GM18526 (cell line): ENCODE data around the gene RPS6KA2.

Experiments used
- POLR2A ChIP-seq: IDR thresholded peaks from 3 replicates; pipeline ENCODE4 v1.6.1; 2011; ENCODE audit not compliant: insufficient read length; ENCODE audit errors: extremely low read depth

The RPS6KA2 gene

DNA sequence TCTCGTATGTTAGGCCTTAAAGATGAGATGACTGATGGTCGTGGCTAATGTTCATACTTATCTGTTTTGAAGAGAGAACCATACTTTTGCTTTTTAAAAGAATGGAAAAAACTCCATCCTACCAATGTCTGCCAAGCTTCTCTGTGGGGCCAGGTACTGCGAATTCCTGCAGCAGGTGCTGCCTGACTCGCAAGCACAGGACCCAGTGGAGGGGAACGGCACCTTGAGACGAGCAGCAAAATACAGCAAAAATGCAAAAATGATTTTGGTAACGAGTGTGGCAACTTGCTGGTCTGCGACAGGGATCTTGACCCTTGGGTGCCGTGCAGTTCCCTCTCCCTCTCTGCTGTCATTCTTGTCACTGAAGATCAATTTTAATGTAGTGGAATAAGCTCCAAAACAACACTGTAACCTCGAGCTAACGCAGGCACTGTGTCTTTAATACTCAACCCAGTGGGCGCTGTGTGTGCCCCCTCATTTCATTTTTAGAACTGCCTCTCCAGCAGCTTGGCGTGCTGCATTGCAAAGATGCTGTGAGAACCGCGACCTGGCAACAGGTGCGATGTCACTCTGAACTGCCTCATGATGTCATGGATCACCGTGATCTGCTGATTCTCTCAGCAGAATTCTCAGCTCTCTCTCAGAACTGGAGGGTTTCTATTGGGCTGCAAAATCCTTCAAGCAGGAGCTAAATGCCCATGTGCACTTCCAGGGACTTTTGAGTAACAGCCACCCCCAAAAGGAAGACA, 92.2 kb downstream of the RPS6KA2 start:
- TF ChIP-seq POLR2A: no peak

DNA sequence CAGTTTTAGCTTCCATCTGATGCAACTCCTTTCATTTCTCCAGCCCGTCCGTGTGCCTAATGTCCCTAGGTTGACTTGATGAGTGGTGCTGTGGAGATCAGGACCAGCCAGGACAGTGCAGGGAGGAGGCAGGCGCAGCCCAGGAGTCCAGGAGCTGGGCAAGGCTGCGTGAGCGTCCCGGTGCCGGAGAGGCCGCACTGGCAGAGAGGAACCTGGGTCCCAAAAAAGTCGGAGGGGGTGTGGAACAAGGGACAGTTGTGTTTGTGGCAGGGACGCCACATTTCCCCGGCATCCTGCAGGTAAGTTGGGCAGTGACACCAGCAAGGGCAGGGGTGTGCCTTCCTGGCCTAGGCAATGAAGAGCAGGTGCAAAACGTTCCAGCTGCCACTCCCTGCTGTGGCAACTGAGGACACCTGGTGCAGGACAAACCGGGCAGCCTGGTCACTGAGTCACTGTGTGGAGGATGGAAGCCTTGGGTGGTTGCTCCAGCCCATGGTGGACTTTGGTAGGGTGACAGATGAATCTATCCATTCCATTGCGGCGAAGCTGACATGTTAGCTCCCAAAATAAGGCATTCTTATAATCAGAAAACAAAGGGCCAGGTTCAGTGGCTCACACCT, 93.7 kb downstream of the RPS6KA2 start:
- TF ChIP-seq POLR2A: no peak

DNA sequence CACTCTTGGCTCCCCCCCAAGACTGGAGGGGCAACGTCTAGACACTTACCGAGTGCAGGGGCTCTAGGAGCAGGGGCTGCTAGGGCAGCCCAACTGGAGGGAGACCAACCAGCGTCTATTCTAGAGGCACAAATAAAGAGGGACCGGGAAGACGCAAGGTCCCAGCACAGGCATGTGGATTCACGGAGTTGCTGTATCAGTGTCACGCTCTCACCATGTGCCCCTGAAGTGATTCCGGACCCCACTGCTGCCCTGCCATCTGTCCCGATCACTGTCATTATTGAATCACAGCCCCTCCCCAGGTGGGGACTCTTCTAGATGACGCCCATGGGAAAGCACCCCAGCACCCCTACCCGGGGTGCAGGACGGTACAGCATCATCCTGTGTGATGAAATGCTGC, 94.7 kb downstream of the RPS6KA2 start:
- TF ChIP-seq POLR2A: no peak

DNA sequence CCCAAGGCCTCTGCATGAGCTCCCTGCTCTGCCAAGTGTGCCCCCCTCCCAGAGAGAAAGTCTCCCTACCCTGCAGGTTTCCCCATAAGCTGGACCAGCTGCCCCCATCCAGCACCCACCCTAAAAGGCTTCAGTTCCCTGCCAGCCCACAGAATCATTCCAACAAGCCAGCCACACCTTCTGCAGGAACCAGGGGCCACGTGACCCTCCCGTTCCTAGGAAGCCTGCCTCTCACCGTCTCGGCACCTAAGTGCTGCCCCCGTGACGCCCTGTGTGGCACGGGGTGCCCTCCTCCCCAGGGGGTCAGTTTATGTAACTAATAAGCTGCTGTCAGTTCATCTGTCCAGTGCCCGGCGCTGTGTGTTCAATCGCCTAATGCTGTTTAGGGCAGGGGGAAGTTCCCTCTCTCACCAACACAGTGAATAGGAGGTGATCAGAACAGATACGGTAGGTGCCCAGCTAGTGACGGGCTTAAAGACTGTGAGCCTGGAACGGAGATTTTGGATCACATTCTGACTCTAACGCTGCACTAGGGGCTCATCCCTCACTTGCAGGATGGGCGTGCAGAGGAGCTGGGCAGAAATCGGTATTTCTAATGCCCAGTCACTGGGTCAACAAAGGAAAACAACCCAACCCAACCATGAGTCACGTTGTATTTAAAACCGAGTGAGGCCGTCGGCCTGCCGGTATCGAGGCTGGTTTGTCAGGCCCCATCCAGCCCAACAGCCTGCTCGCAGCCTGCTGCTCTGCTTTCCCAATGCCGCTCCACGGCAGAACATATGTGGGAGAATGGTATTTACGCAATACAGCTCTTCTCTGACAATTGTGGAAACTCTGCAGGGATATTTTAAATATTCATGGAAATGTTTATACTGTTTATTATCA, 96.6 kb downstream of the RPS6KA2 start:
- TF ChIP-seq POLR2A: no peak

DNA sequence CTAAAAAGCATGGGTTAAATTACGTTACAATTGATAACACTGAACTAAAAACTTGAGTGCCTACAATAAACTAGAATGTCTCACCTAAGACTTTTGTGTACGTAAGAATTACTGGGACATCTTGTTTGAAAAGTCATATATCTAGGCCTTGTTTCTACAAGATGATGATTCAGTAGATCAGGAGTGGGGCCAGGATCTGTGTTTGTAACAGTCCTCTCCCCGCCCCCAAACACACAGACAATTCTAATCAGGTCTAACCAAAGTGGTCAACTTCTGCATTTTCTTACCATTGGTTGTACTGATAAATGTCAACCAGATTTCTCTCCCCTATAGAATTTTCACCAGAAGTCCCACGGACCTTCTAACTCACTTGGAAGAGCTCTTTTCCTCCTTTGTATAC, 97.5 kb downstream of the RPS6KA2 start:
- no peak for TF ChIP-seq POLR2A

DNA sequence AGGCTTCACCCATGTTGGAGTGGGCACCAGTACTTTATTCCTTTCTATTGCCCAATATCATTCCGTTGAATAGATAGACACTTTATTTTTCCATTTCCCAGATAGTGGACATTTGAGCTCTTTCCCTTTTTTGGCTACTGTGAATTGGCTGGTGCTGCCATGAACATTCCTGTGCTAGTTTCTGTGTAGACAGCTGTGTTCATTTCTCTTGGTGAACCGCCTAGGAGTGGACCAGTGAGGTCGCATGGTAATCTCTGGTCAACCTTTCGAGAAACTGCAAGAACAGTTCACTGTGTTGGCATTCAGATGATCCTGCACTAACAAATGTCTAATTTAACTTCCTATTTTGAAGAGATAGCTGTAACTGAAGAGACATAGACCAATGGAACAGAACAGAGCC, 99.2 kb downstream of the RPS6KA2 start:
- no peak for TF ChIP-seq POLR2A

DNA sequence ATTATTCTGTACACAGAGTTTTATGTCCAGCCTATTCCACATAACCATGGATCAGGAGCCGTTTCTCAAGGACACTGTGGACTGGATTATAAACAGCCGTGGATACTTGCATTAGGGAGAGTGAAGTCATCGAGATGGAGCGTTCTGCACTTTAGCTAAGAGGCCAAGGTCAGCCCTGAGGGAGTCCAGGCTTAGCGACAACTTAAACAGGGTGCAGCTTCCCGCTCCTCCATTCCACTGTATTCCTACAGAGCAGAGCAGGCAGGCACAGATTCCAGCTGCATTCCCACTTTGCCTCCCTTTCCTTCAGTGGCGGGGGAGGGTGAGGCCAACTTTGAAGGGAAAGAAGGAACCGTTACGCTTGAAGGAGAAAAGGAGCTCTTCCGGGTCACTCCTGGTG, 100.1 kb downstream of the RPS6KA2 start:
- TF ChIP-seq POLR2A: no peak

DNA sequence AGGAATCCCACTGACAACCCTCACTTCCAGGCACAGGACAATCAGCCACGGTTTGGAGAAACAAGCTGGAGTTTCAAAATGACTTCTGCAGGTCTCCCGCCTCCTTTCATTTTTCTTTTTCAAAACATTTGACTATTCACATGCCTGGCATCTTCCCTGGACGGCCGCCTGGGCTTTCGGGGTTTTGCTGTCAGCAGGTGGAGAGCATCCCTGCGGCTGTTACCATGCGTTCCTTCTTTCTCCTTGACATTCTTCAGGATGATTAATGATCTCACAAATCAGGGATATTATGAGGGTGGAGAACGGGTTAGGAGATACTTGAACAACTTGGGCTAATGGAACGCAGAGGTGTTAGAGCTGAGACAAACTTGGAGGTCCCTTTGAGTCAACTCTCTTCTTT, 101.5 kb downstream of the RPS6KA2 start:
- TF ChIP-seq POLR2A: no peak

DNA sequence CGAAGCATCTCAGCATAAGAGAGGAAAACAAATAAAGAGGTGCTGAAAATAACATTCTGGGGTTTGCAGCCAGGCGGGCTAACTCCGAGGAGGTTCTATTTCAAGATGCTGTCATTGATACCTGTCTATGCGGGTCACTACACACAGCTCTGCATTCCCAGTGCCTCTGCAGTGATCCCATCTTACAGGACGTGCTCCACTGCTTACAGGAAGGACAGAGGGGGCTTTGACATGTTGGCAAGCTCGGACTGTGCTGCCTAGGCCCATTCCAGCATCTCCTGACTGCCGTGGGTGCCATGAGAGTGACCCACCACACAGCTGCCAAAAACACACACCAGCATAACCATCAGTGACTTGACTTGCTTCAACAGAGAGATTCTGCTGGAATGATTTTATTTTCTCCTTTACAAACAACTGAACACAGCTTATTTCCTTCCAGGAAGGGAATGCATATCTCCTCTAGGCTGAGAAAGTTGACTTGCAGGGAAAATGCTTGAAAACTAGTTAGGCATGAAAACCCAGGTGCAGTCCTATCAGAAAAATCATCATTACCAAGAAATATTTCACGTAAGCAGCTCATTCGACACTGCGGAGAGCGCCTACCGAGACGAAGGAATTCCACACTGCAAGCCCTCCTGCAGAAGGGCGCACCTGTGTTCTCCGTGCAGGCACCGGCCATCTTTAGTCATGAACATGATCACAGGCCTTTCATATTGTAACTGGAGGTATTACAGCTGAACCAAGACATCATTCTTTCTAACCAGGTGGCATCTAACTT, 103.1 kb downstream of the RPS6KA2 start:
- TF ChIP-seq POLR2A: no peak

DNA sequence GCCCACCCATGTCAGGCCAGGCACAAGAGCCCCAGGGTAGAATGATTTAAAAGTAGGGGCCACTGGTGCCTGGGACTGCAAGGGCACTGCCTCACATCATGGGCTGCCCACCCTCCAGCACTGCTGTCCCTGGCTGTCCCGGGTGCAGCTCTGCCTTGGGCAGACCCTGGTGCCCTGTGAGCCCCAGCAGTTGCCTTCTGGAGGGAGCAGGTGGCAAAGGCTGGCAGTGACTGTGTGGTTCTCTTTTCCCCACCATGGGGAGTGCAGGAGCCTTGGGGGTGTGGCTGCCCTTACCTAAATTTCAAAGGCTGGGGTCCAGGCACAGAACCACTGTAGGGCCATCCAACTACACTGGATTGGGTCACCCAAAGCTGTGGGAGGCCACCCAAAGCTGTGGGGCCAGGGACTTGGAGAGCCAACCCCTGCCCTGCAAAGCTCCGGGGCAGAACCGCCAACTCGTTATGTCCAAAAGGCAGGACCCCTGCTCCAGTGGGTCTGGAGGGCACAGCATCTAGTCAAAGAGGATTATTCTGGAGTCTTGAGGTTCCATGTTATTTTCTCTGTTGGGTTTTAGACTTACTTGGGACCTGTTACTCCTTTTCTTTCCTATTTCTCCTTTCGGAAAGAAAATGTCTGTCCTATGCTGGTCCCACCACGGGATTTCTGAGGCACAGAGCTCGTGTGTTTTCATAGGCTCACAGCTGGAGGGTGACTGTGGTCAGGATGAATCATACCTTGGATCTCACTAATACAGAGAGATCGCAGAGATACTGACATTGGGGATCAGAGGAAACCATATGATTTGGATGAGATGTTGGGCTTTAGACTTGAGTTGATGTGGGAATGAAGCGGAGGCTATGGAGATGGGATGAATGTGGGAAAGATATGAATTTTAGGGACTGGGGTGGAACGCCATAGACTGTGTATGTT, 105.9 kb downstream of the RPS6KA2 start:
- TF ChIP-seq POLR2A: no peak

DNA sequence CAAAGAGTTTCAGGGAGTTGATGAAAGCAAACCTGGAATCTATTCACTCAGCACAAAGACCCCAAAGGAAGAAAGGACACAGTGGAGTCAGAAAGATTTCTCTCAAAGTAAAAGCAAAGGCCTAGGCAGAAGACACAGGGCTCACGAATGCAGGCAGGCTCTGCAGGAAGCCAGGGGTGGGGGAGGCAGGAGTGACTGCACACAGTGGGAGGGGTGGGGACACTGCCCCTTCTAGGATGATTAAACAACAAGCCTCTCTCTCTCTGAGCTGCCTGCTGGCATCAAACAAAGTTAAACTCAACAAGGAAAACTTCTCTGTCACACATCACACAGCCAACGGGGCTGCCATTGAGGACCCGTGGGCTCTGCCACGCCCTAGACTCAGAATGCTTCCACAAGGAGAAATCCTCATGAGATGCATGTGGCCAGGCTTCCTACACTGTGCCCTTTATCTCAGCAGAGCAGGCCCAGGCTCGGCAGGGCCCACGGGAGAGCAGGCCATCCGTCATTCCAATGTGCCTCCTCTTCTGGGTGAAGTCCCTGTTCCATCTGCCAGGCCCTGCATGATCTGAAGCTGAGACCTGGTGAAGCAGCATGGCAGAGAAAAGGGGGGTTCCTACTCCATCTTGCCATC, 110.7 kb downstream of the RPS6KA2 start:
- TF ChIP-seq POLR2A: no peak

DNA sequence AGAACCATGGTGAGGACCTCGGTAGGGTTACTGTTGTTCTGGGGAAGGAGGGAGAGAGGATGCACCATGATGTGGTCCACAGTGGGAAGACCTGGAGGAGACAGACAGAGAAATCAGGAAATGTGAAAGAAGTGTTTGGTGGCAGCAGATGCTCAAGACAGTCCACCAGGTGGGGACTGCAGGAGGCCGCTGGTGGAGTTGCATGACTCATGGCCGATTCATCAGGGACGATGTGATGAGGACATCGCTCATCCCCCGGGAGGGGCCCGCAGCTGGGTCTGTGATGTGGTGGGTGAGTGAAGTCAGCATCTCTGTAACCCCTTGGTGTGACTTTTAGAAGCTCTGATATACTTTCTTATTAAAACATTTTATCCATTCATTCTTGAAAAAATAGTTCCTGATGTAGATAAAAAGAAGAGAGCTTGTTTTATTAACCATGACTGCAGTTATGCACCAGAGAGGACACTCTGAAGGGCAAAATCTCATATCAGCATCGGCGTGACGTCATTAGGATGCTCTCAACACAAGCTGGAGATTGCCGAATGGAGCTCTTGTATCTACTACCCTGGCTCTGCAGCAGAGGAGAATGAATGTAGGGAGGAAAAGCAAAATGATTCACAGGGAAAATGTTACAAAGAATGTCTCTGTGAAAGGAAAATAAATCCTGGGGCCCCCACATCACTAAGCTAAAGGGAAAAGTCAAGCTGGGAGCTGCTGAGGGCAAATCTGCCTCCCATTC, 111.8 kb downstream of the RPS6KA2 start:
- no peak for TF ChIP-seq POLR2A

DNA sequence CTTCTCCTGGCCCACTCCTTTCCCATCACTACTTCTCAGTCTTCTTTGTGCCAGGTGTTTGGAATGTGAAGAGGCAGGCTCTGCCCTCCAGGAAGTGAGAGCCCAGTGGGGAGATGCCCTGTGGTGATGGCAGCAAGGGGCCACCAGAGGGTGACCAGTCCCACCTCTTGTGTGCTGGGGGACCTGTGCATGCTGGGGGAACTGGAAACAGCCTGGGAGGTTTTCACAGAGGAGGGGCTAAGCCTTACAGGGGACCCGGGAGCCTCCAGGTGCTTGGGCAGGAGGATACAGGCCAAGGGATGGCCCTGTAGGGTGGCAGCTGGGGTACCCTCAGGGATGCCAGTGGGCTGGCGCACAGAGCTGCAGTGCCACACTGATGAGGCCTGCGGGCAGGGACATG, 112.9 kb downstream of the RPS6KA2 start:
- no peak for TF ChIP-seq POLR2A
